ENCODE measurements around the gene HTRA1.

HTRA1 gene

GRCh38 chr10:122515022-122515424 lies 53.7 kb downstream of the HTRA1 start:
- DNase-seq (ENCODE audit: low read depth in 2 of 2): no peak

- no peak for DNase-seq (ENCODE audit: low read depth in 2 of 2)
Observed at GRCh38 chr10:122515588-122516231, 54.4 kb downstream of the HTRA1 start.

- no peak for DNase-seq (ENCODE audit: low read depth in 2 of 2)
Observed at GRCh38 chr10:122516734-122517133, 55.4 kb downstream of the HTRA1 start.

- DNase-seq (ENCODE audit: low read depth in 2 of 2): no peak
Observed at GRCh38 chr10:122519144-122519543, 57.8 kb downstream of the HTRA1 start.

GRCh38 chr10:122519873-122520272 lies 58.5 kb downstream of the HTRA1 start:
- no peak for DNase-seq (ENCODE audit: low read depth in 2 of 2)

- no peak for DNase-seq (ENCODE audit: low read depth in 2 of 2)
Observed at GRCh38 chr10:122521011-122521410, 59.7 kb downstream of the HTRA1 start.

GRCh38 chr10:122524811-122525210 lies 63.5 kb downstream of the HTRA1 start:
- DNase-seq (ENCODE audit: low read depth in 2 of 2): no peak

GRCh38 chr10:122525788-122526187 lies 64.4 kb downstream of the HTRA1 start:
- no peak for DNase-seq (ENCODE audit: low read depth in 2 of 2)

- no peak for DNase-seq (ENCODE audit: low read depth in 2 of 2)
Observed at GRCh38 chr10:122526892-122527291, 65.5 kb downstream of the HTRA1 start.

GRCh38 chr10:122530177-122530576 lies 68.8 kb downstream of the HTRA1 start:
- DNase-seq (ENCODE audit: low read depth in 2 of 2): no peak

- DNase-seq (ENCODE audit: low read depth in 2 of 2): no peak
Observed at GRCh38 chr10:122531261-122531660, 69.9 kb downstream of the HTRA1 start.

- DNase-seq (ENCODE audit: low read depth in 2 of 2): no peak
Observed at GRCh38 chr10:122531939-122532338, 70.6 kb downstream of the HTRA1 start.

- DNase-seq (ENCODE audit: low read depth in 2 of 2): no peak
Observed at GRCh38 chr10:122532601-122533296, 71.4 kb downstream of the HTRA1 start.

- DNase-seq (ENCODE audit: low read depth in 2 of 2): no peak
Observed at GRCh38 chr10:122537545-122537944, 76.2 kb downstream of the HTRA1 start.

GRCh38 chr10:122541541-122542002 lies 80.2 kb downstream of the HTRA1 start:
- DNase-seq (ENCODE audit: low read depth in 2 of 2): no peak

GRCh38 chr10:122543676-122544445 lies 82.5 kb downstream of the HTRA1 start:
- no peak for DNase-seq (ENCODE audit: low read depth in 2 of 2)

GRCh38 chr10:122544493-122544892 lies 83.1 kb downstream of the HTRA1 start:
- no peak for DNase-seq (ENCODE audit: low read depth in 2 of 2)

- DNase-seq (ENCODE audit: low read depth in 2 of 2): no peak
Observed at GRCh38 chr10:122546242-122546641, 84.9 kb downstream of the HTRA1 start.

- no peak for DNase-seq (ENCODE audit: low read depth in 2 of 2)
Observed at GRCh38 chr10:122548407-122549085, 87.2 kb downstream of the HTRA1 start.

- DNase-seq (ENCODE audit: low read depth in 2 of 2): peak in 1 of 2 experiments; percentile 9
Observed at GRCh38 chr10:122549636-122550035, 88.3 kb downstream of the HTRA1 start.

GRCh38 chr10:122550427-122550826 lies 89.1 kb downstream of the HTRA1 start:
- DNase-seq (ENCODE audit: low read depth in 2 of 2): no peak

- no peak for DNase-seq (ENCODE audit: low read depth in 2 of 2)
Observed at GRCh38 chr10:122550983-122551382, 89.6 kb downstream of the HTRA1 start.

All from fibroblast of skin of left biceps (primary cell).